Fibroblast of peridontal ligament (primary cell): ENCODE measurements around the gene PAK1.
A peak's percentile ranks its signal among the peaks of the same experiment; 100 is the strongest.
"Not testable (repeated sequence)": the region's sequence is repeated elsewhere in the genome, so short reads cannot be mapped to it uniquely, and the experiment has no call there.

Source experiments
- DNase-seq: peaks from one replicate; pipeline ENCODE4 v3.0.0-alpha.2; 2010; ENCODE audit errors: extremely low read depth

PAK1 gene

GRCh38 chr11:77309401-77310085 is 164.4 kb downstream of the PAK1 start:
- no peak for DNase-seq

- DNase-seq: no peak
Measured at GRCh38 chr11:77308838-77309237, 165.1 kb downstream of the PAK1 start.

GRCh38 chr11:77303328-77303727 is 170.6 kb downstream of the PAK1 start:
- no peak for DNase-seq

DNA sequence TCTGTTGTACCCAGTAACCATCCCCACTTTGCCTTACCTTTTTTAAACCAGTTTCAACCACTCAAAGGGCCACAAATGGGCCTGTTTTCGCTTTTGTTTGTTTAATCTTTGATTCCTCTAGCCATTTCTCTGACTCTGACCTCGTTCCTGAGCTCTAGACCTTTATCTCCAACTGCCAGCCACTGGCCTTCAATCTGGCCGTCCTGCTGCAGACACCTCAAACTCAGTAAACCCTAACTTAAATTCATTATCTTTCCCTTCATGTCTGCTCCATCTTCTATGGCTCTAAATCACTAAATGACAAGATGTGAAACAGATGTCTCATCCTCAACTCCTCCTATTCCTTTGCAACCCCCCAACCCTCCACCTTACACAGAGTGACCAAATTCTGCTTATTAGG is 171.1 kb downstream of the PAK1 start:
- DNase-seq: no peak

DNA sequence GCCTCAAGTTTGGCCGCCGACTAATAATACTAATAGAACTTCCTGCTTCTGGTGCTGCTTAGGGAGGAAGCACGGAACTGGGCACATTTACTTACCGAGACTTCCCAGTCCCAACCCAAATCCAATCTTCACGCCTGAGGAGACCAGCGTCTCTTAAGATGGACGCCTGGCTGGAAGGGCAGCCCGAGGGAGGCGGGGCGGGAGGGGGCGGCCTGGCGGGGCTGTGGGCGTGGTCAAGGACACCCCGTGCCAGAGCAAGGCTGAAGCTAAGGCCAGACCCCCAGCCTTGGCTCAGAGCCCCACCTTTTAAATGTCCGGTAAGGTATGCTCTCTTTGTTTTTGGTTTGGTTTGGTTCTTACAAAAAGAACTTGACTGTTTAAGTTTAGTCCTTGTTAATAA is 172.4 kb downstream of the PAK1 start, which contains the start of gene GDPD4:
GDPD4 (minus strand) TSS at position 177 of the 400 bp plus-strand sequence. CDS start 16,549 bp downstream, outside the sequence.
- no peak for DNase-seq

DNA sequence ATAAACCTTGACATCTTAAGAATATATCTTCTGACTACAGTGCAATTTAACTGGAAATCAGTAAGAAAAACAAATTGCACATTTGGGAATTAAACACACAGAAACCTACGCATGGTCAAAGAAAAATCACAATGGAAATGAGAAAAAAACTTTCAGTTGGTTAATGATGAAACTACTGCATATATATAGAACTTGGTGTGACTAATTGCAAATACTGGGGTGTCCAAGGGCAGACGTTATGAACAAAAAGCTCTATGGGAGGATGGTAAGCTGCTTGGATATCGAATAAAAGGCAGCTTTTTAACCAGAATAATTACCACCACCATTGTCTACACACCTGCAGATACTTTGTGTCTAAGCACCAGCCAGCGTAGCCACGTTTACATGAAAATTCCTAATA is 173.2 kb downstream of the PAK1 start:
- no peak for DNase-seq

- DNase-seq: not testable (repeated sequence)
Measured at GRCh38 chr11:77300028-77300427, 173.9 kb downstream of the PAK1 start.

GRCh38 chr11:77299528-77299993 is 174.3 kb downstream of the PAK1 start:
- no peak for DNase-seq

DNA sequence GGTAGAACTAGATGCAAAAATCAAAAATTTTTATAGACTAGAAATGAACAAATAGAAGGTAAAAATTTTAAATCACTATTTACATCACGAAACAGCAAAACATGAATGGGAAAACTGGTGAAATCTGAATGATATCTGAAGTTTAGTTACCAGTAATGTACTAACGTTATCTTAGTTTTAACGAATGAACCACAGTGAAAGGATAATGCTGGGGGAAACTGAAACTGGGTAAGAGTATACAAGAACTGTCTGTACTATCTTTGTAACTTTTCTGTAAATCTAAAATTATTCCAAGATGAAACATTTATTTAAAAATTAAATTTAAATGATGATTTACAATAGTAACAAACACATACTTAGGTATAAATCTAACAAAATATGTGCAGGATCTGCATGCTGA is 179.9 kb downstream of the PAK1 start:
- no peak for DNase-seq

- DNase-seq: no peak
Measured at GRCh38 chr11:77289737-77290136, 184.2 kb downstream of the PAK1 start.

DNA sequence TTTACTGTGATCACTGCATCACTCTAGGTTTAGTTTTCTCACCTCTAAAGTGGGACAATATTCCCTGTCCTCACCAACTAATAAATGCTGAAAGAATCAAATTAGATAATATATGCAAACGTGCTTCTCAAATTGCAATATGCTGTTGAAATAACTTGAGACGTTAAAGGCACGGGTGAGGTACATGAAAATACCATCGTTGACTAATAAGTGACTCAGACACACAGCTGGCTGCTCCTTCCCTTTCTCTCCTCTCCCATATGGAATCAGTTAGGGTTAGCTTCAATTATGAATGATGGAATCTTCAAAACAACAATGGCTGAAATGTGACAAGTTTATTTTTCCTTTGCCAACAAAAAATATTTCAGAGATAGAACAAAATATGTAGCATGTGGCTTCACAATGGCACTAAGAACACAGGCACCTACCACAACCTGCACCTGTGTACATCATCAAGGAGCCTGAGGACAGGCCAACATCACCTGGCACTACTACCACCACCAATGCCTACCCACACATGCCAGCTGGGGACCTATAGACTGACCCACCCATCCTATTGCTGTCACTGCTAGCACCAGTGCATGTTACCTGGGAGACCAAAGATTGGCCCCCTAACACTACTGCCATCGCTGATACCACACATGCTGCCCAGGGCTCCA is 186.2 kb downstream of the PAK1 start:
- DNase-seq: peak; percentile 95

DNA sequence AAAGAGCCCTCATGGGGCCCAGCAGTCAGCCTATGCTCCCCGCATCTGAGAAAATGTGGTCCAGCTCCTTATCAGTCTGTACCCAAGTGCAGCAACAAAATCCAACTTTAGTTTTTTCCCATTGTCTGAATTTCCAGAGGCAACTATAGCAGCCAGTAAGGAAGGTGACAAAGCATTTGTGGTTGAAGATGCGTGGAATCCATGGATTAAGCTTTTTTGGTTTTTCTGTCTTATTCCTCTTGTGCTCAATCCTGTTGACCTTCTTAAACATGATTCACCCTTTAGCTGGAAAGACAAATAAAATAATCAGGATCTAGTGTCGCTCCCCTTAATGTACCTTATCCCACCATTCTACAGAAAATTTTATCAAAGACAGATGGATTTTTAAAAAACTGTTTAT is 186.8 kb downstream of the PAK1 start:
- no peak for DNase-seq

DNA sequence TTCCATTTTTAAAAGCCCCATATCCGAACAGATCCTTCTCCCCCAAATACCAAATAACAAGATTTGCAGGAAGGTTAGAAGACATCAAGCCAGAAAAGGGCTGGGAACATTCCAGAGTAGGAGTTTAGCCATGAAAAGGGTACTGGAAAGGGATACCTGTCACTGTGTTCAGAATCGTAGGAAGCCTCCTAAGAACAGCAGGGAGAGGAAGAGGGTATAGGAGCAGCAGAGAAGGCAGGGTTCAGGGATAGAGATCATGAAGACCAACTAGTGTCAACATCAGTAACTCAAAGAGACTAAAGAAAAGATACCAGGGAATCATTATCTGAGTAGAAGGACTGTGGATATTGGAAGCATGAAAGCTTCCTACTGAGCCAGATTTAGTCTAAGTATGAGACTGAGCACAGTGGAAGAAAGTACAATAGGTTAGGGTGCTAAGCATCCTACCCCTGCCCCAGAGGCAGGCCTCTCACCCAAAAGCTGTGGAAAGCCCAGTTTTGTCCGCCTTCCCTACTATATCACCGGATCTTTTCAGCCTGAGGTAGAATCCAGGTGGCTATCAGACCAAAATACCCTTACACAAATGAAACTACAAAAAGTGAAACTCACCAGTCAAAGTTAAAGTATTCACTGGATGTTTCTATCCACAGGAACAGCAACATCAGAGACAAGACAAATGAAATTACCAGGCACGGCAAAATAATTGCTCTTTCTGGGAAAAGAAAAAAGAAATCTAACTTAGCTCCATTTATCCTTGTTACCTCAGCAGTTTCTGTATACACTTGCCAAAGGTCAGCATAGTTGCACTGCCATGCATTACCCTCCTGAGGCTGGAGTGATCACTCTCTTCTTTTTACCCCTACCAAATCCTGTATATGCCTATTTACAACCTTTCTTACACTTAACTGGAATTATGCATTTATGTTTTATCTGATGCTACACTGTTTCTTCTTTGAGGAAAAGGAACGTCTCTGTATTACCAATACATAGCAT is 189.1 kb downstream of the PAK1 start:
- no peak for DNase-seq

DNA sequence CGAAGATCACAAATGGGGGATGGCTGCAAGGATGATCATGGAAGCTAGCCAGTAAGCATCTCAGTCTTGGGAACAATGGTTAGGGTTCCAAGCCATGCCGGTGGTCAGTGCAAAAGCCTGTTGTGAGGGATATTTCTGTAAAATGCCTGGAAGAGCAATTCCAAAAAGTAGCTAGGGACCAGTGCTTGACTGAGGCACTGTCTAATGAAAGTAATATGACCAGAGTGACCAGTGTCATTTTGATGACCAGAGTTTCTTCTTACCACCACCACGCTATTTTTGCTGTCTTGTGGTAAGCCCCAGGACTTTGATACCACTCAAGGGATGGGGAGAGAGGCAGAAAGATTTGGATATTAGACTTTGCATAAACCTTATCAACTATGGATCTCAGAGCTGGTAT is 190.8 kb downstream of the PAK1 start:
- DNase-seq: no peak

GRCh38 chr11:77278595-77279506 is 195.0 kb downstream of the PAK1 start:
- peak; percentile 30 for DNase-seq

DNA sequence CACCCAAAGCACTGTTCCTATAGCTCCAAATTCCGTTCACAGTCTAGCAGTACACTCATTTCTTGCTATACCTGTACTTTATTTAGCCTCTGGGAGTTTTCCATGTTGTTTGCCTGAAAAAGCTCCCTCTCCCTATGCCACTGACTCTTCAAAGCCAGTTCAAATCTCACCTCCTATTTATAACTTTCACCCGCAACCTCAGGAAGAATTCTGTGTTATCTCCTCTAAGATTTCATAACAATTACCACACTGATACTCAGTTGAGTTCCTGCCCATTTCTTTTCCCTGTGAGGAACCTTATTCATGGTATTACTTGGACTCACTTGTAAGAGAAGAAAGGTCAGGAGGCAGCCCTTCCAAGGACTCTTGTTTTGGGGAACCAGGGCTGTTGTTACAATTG is 197.6 kb downstream of the PAK1 start:
- DNase-seq: no peak
